Natural killer cell treated with Interleukin-12 subunit alpha and Interleukin-12 subunit beta and Interleukin-15 and Interleukin-18, amount 100 ng/mL, for 72 hours (primary cell): ENCODE results near the gene SCUBE1. TPM values are rescaled to one million over a fixed set of nuclear protein-coding genes. Genes with fewer than 3 reads are reported as not detected.

Source experiments
- ATAC-seq, 2 donors: fragments of 150-1000 bp; cut with Tn5 transposase in 1 of 2; sonication (Bioruptor Pico), chemical (Tn5 transposase) in 1 of 2; 2 replicates each; pipeline ENCODE4 v1.10.0; 2021
- DNase-seq: peaks from one replicate; pipeline ENCODE4 v3.0.0; 2022; ENCODE audit warnings: low spot score
- H3K27ac Mint-ChIP-seq, 2 donors: 1 replicate in 1 of 2; 2 replicates in 1 of 2; pipeline ENCODE4 v1.8.0; 2022; ENCODE audit warnings: mixed read lengths in 2 of 2, mild to moderate bottlenecking in 1 of 2, moderate library complexity in 1 of 2
- H3K27me3 Mint-ChIP-seq, 2 donors: 1 replicate in 1 of 2; 2 replicates in 1 of 2; pipeline ENCODE4 v1.8.0; 2022; ENCODE audit warnings: mixed read lengths in 2 of 2
- H3K36me3 Mint-ChIP-seq: one replicate; pipeline ENCODE4 v1.8.0; 2022; ENCODE audit warnings: mixed read lengths
- H3K4me1 Mint-ChIP-seq, 2 donors: 1 replicate in 1 of 2; 2 replicates in 1 of 2; pipeline ENCODE4 v1.8.0; 2022; ENCODE audit warnings: low read depth in 2 of 2, mixed read lengths in 2 of 2, mild to moderate bottlenecking in 1 of 2
- H3K4me3 Mint-ChIP-seq: one replicate; pipeline ENCODE4 v1.8.0; 2022; ENCODE audit warnings: mixed read lengths
- H3K9me3 Mint-ChIP-seq: 2 replicates; pipeline ENCODE4 v1.8.0; 2022; ENCODE audit warnings: mixed read lengths
- total RNA-seq, 2 donors: library from RNA; stranded (reverse); gene quantifications; one replicate each; pipeline ENCODE4 v1.2.3, GENCODE V29; 2022

Gene SCUBE1
- total RNA-seq, 2 donors from 2014 or later = 0.14 TPM; not detected in 1

DNA sequence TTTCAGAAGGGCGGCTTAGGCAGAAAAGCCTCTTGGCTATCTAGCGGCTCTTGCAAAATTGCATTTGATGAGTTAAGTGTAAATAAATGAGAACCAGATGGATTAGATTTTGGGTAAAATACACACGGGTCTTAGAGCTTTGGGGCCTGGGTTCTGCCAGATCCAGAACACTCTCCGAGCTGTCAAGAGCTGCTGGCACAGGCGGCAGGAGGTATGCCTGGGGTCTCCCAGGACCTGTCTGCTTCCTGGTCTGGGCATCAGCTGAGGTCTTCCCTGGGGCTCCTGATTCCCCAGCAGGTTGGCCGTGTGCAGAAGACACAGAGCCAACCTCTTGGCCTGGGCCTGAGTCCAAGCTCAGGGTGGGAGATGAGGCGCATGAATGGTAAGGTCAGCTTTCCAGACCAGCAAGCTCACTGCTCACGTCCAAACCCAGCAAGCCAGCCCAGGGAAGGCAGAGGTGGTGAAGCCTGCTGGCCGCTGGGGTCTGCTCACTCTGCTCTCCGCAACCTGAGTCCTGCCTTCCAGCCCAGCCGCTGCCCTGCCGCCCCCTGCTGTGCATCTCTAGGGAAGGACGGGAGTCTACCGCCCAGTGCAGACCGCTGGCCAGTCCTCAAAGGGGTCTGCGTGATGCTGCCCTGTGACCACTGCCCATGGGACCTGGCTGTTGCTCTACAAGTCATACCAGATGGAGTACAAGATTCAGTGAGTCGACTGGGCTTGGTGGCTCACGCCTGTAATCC is 44.9 kb downstream of the SCUBE1 start:
- ATAC-seq (no peak), DNase-seq (no peak)
- Mint-ChIP-seq H3K4me1 (no peaks in the 10 kb centered on the region), H3K9me3 (no peaks in the 10 kb centered on the region), H3K36me3 (no peaks in the 10 kb centered on the region), H3K4me3 (no peak overlapping the region), H3K27ac (no peak overlapping the region), H3K27me3 (peaks cover 0 to 3% of the 10 kb centered on the region in 2 donors)

DNA sequence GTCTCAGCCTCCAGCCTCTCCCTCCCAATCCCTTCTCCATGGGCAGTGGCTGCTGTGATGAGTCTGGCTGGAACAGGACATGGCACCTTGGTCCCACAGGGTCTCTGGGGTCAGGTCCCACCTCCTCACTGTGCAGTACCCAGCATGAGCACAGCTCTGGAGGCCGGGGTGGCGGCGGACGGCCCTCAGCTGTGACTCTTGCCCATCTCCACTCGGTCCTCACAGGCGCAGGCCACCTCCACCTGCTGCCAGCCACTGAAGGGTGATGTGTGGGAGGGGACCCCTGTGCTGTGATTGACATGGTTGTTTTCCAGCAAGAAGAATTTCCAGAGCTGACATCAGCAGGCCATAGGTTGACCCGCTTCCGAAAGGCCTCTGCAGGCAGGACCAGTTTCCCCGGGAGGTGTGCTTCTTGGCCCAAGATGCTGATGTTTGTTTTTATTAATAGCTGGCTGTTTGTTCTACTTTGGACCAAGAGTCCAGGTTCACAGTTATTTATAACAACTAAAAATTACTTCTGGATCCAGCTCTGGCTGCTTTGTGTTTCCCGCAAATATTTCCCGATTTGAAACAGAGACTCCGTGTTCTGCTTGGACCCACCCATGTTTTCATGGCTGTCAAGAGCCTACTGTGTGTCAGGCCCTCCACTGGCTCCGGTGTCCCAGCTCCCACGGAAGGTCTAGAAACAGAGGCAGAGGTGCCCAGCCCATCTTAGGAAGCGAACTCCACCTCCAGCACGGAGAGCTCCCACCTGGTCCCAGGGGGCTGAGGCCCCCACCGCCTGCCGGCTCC is 45.7 kb downstream of the SCUBE1 start:
- H3K9me3 Mint-ChIP-seq = no peaks in the 10 kb centered on the region
- no peak overlapping the region for H3K27ac Mint-ChIP-seq
- no peak for DNase-seq
- no peaks in the 10 kb centered on the region for H3K4me1 Mint-ChIP-seq
- peaks cover 0 to 3% of the 10 kb centered on the region in 2 donors for H3K27me3 Mint-ChIP-seq
- no peaks in the 10 kb centered on the region for H3K36me3 Mint-ChIP-seq
- no peak overlapping the region for H3K4me3 Mint-ChIP-seq
- no peak for ATAC-seq

DNA sequence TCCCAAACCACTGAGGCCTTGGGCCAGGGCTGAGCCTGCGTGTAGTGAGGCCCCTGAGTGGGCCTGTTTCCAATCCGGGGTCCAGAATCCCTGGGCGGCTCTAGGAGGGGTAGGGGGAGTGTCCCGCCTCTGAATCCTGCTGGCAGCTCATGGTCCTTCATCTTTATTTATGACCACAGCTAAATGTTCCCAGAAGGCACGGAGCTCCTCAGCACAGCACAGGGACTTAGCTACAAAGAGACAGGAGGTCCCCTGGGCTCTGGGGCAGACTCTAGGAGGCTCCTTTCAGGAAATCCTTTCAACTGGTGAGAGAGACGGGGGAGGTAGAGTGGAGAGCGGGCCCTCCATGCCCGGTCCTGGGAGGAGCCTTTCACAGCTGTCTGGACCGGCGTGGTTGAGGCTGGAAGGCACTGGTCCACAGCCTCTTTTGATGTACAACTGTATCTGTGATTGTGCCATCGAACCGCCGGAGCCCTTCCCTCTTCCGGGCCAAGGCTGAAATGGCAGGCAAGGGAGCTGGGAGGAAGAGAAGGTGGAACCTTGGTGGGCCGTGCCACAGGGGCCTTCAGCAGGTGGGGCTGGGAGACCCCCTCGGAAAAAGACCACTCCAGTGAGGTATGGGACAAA is 46.8 kb downstream of the SCUBE1 start:
- no peak for ATAC-seq
- H3K27ac Mint-ChIP-seq = no peak overlapping the region
- H3K27me3 Mint-ChIP-seq = peaks cover 0 to 2% of the 10 kb centered on the region in 2 donors

DNA sequence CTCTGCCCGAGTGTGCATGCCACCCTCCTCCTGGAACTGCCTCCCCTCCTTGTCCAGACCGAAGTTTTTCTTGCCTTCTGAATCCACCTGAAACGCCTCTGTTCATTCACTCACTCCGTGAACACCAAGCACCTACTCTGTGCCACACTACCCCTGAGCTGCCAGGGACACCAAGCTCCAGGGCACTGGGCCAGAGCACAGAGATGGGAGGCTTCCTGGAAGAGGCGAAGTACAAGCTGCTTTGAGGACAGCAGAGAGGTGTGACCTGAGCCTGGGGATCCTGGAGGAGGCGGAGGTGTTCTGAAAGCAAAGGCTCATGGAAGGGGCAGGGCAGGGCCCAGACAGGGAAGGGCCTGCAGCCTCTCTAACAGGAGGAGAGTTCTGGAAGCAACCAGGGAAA is 47.5 kb downstream of the SCUBE1 start:
- no peak for ATAC-seq
- Mint-ChIP-seq H3K27ac (no peak overlapping the region), H3K4me1 (no peaks in the 10 kb centered on the region), H3K36me3 (no peaks in the 10 kb centered on the region), H3K9me3 (no peaks in the 10 kb centered on the region), H3K27me3 (no peaks in the 10 kb centered on the region), H3K4me3 (no peak overlapping the region)
- DNase-seq = no peak

More for the DNA sequence above, 46.8 kb downstream of the SCUBE1 start:
- Mint-ChIP-seq H3K4me1 (no peaks in the 10 kb centered on the region), H3K4me3 (no peak overlapping the region), H3K9me3 (no peaks in the 10 kb centered on the region), H3K36me3 (no peaks in the 10 kb centered on the region)
- no peak for DNase-seq

DNA sequence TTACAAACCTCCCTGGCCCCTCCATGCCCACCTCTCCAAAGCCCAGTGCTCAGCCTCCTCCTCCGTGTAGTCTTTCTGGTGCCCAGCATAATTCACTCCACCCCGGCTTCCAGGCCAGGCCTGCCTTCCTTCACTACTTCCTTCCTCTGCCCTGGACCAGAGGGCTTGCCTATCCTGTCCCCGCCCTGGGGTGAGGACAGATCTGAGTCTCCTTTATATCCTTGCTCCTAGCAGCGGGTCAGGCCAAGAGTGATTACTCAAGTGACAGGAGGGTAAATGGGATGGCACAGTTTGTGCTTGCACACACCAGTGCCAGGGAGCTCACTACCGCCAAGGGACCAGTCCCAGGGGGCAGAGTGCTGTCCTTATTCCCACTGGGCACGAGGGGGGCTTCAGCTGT is 48.0 kb downstream of the SCUBE1 start:
- no peak for DNase-seq
- Mint-ChIP-seq H3K4me1 (no peaks in the 10 kb centered on the region), H3K4me3 (no peak overlapping the region), H3K36me3 (no peaks in the 10 kb centered on the region), H3K27ac (no peak overlapping the region), H3K9me3 (no peaks in the 10 kb centered on the region), H3K27me3 (no peaks in the 10 kb centered on the region)
- no peak for ATAC-seq

DNA sequence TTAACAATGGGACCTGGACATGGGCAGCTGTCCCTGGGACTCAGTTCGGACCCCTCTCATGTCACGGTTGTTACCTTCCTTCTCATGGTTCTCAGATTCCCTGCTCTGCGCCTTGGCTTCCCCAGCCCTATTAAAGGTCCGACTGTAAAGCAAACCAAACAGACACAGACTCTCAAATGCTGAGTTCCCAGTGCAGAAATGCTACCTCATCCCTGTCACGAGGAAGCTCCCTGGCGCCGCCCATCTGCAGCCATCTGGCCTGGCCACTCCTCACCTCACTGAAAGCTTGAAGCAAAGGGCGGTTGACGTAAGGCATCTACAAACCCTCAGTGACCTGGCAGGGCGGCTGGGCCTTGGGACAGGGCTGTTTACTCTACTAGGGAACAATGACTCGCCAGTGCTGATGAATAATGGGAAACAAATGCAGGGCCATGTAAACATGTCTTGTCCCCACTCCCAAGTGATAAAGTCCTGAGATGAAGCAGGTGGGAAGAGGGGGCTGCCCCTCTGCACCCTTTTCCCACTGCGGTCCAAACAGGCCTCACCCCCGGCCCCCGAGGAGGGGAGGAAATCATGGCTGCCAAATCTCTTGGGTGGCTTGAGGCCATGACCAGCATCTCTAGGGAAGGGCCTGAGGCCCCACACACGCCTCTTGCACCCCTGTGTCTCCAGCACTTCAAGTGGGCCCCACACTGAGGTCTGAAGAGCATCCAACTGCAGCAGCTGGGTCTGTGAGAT is 49.3 kb downstream of the SCUBE1 start:
- Mint-ChIP-seq H3K27ac (no peak overlapping the region), H3K9me3 (no peaks in the 10 kb centered on the region), H3K4me1 (peaks cover 10 to 13% of the 10 kb centered on the region in 2 donors), H3K36me3 (no peaks in the 10 kb centered on the region), H3K4me3 (no peak overlapping the region), H3K27me3 (no peaks in the 10 kb centered on the region)
- no peak for DNase-seq
- no peak for ATAC-seq

DNA sequence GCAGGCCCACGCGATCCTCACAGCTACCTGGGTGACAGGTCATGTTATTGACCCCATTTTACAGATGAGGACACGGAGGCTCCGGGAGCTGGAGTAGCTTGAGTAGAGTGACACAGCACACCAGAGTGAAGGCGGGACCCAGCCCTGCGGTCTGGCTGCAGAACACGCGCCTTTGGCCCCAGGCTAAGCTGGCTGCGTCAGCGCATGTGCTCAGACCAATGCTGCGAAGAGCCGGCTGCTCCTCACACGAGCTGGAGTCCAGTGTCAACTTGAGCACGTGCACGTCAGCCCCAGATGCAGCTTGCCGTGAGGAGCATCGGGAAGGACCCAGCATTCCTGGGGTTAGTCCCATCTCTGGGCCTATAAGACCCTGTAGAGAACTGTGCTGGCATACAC is 49.9 kb downstream of the SCUBE1 start:
- Mint-ChIP-seq H3K36me3 (no peaks in the 10 kb centered on the region), H3K4me1 (peaks cover 16 to 18% of the 10 kb centered on the region in 2 donors), H3K27ac (no peak overlapping the region), H3K27me3 (peaks cover 0 to 3% of the 10 kb centered on the region in 2 donors), H3K4me3 (no peak overlapping the region), H3K9me3 (no peaks in the 10 kb centered on the region)
- ATAC-seq (no peak), DNase-seq (no peak)

DNA sequence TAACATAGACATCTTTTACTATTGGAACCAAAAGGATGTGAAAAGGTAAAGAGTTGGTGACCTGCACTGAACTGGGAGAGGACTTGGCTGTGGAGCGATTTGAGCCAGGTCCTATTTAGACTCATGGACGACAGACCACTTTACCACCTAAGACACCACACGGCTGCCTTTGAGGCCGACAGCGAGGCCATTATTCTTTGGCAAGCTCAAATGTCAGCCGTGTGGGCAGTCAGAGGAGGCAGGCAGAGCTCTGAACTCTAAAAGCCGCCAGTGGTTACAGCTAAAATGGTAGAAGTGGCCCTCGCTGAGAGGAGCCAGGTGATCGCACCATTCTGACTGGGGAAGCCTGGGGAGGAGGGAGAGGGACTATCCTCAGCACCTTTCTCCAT is 50.5 kb downstream of the SCUBE1 start:
- no peak overlapping the region for H3K4me3 Mint-ChIP-seq
- H3K9me3 Mint-ChIP-seq = no peaks in the 10 kb centered on the region
- H3K4me1 Mint-ChIP-seq = peaks cover 18 to 19% of the 10 kb centered on the region in 2 donors
- H3K27me3 Mint-ChIP-seq = peaks cover 0 to 3% of the 10 kb centered on the region in 2 donors
- DNase-seq (no peak), ATAC-seq (no peak)
- no peaks in the 10 kb centered on the region for H3K36me3 Mint-ChIP-seq
- H3K27ac Mint-ChIP-seq = no peak overlapping the region

DNA sequence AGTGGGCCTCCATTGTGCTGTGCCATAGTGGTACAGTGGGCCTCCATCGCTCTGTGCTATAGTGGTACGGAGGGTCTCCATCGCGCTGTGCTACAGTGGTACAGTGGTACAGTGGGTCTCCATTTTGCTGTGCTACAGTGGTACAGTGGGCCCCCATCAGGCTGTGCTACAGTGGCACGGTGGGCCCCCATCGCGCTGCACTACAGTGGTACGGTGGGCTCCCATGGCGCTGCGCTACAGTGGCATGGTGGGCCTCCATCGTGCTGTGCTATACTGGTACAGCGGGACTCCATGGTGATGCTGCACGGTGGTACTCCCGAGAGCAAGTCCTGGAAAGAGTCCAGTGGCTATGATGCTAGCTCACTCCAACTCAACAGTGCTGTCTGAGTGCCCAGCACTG is 51.8 kb downstream of the SCUBE1 start:
- no peak overlapping the region for H3K4me3 Mint-ChIP-seq
- peaks cover 18 to 19% of the 10 kb centered on the region in 2 donors for H3K4me1 Mint-ChIP-seq
- no peak overlapping the region for H3K27ac Mint-ChIP-seq
- no peaks in the 10 kb centered on the region for H3K9me3 Mint-ChIP-seq
- no peaks in the 10 kb centered on the region for H3K36me3 Mint-ChIP-seq
- peaks cover 0 to 3% of the 10 kb centered on the region in 2 donors for H3K27me3 Mint-ChIP-seq
- no peak for DNase-seq
- peak in 1 of 2 donors; percentile 26 for ATAC-seq

DNA sequence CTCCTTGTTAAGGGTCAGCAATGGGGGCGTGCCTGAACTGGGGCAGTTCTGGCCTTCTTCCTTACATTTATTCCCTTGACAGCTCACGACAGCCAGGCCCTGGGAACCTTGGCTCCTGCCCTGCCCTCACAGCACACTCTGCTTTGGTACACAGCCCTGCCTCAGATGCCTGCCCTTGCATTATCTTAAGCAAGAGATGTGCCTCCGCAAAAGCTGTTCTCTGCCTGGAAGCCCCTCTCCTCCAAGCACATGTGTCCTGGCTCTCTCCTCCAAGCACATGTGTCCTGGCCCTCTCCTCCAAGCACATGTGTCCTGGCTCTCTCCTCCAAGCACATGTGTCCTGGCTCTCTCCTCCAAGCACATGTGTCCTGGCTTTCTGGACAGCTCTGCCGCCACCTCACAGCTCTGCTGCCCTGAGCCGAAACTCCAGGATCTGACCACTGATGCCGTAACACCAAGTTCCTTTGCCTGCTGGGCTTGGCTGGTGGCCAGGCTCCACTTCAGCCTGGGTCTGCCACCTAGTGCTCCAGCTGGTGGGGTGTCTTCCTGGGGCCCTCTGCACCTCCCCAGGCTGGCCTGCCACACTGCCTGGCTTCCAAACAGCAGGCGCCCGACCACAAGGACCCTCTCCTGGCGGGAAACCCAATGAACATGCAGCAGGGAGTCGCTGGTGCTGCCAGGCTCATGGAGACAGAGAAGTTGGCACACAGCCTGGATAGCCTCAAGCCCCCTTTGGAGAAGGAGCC is 53.0 kb downstream of the SCUBE1 start:
- DNase-seq (no peak), ATAC-seq (no peak)
- Mint-ChIP-seq H3K27ac (no peak overlapping the region), H3K9me3 (no peaks in the 10 kb centered on the region), H3K36me3 (no peaks in the 10 kb centered on the region), H3K27me3 (peaks cover 0 to 3% of the 10 kb centered on the region in 2 donors), H3K4me1 (peaks cover 18 to 19% of the 10 kb centered on the region in 2 donors), H3K4me3 (peak overlapping the region; percentile 38)

DNA sequence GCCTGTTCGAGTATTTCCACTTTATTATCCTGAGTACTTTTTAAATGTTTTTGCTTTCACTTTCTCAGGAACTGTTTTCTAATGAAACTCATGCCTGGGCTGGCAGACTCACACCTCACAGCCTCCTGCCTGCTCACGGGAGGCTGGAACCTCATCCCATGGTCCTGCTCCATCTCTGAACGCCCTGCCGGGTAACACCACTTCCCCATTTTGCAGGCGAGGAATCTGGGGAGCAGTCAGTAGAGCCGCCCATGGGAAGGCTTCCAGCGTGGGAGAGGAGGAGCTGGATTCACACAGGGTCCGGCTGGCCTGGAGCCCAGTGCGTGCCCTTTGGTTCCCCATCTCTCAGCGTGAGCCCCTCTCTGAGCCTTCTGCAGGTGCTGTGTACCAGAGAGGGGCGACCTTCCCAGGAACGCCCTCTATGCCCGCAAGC is 53.6 kb downstream of the SCUBE1 start:
- no peaks in the 10 kb centered on the region for H3K9me3 Mint-ChIP-seq
- no peaks in the 10 kb centered on the region for H3K36me3 Mint-ChIP-seq
- H3K4me3 Mint-ChIP-seq = peak overlapping the region; percentile 53
- ATAC-seq (no peak), DNase-seq (no peak)
- H3K27me3 Mint-ChIP-seq = peaks cover 0 to 3% of the 10 kb centered on the region in 2 donors
- H3K4me1 Mint-ChIP-seq = peaks cover 18 to 19% of the 10 kb centered on the region in 2 donors
- H3K27ac Mint-ChIP-seq = no peak overlapping the region

DNA sequence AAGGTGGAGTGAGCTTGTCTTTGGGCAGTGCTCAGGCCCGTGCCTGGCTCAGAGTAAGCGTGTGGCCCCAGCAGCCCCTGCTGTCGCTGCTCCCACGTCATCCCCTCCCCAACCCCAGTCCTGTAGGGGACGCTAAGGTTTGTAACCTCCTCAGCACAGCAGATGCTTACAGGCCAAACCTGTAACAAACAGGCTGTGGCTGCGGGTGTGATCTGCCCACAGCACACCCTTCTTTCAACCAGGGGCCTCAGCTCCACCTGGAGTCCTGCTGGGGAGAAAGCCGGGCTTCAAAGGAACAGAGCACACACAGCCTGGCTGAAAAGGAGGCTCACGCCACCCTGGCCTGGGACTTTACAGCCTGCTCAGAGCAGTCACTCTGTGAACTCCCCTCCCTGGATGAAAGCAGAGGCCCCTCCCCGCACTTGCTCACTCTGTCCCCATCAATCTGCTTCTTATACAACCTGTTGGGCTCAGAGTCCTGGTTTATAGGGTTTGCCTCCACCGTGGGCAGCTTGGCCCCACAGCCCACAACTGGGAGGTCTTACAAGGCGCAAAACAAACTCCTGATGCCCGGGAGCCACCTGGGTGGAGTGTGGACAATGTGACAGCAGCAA is 54.3 kb downstream of the SCUBE1 start:
- DNase-seq (no peak), ATAC-seq (peak; percentile 33 to 59)
- Mint-ChIP-seq H3K27me3 (peaks cover 0 to 3% of the 10 kb centered on the region in 2 donors), H3K4me1 (peaks cover 18 to 19% of the 10 kb centered on the region in 2 donors), H3K36me3 (no peaks in the 10 kb centered on the region), H3K27ac (peak overlapping the region; percentile 23 to 53), H3K9me3 (no peaks in the 10 kb centered on the region), H3K4me3 (peak overlapping the region; percentile 53)
